Naive B cell (primary cell): ENCODE measurements around the gene ADRA2C. TPM values are rescaled to one million over a fixed set of nuclear protein-coding genes. Genes with fewer than 3 reads are reported as not detected.

Experiments used
- ATAC-seq, 2 donors: fragments of 150-1000 bp; cut with Tn5 transposase; 2 replicates each; pipeline ENCODE4 v1.10.0; 2021; ENCODE audit warnings: low read depth in 2 of 2, mild to moderate bottlenecking in 2 of 2, moderate library complexity in 2 of 2
- DNase-seq: peaks from one replicate; pipeline ENCODE4 v3.0.0; 2022
- H3K27ac Mint-ChIP-seq, 6 donors: one replicate each; pipeline ENCODE4 v1.8.0; 2020 to 2022; ENCODE audit warnings: mild to moderate bottlenecking in 6 of 6, mixed read lengths in 6 of 6, moderate library complexity in 5 of 6, inconsistent platforms in 2 of 6
- H3K27me3 Mint-ChIP-seq, 3 donors: one replicate each; pipeline ENCODE4 v1.8.0; 2021 to 2022; ENCODE audit warnings: mixed read lengths in 3 of 3, mild to moderate bottlenecking in 1 of 3
- H3K36me3 Mint-ChIP-seq, 2 donors: one replicate each; pipeline ENCODE4 v1.8.0; 2020 to 2022; ENCODE audit warnings: mixed read lengths in 2 of 2, inconsistent platforms in 1 of 2, mild to moderate bottlenecking in 1 of 2
- H3K4me1 Mint-ChIP-seq, 3 donors: one replicate each; pipeline ENCODE4 v1.8.0; 2020 to 2022; ENCODE audit warnings: mixed read lengths in 3 of 3, inconsistent platforms in 1 of 3, mild to moderate bottlenecking in 1 of 3, moderate library complexity in 1 of 3
- H3K4me3 Mint-ChIP-seq, 8 donors: one replicate each; pipeline ENCODE4 v1.8.0; 2020 to 2022; ENCODE audit warnings: mild to moderate bottlenecking in 8 of 8, mixed read lengths in 8 of 8, moderate library complexity in 8 of 8, inconsistent platforms in 2 of 8
- H3K9me3 Mint-ChIP-seq, 7 donors: one replicate each; pipeline ENCODE4 v1.8.0; 2020 to 2022; ENCODE audit warnings: mixed read lengths in 7 of 7, mild to moderate bottlenecking in 5 of 7, inconsistent platforms in 2 of 7, moderate library complexity in 1 of 7
- polyA plus RNA-seq, 6 donors: library from polyadenylated mRNA; unstranded; fragments of 300-500 nt; fragmentation: Illumina TruSeq; gene quantifications; one replicate each; pipeline ENCODE4 v1.2.3, GENCODE V29; 2021; ENCODE audit warnings: low read depth in 6 of 6

ADRA2C gene
- polyA plus RNA-seq, 6 donors from 2014 or later, result not detected

- peaks cover 8 to 44% (median 23%) of the 10 kb centered on the region in 3 donors for H3K27me3 Mint-ChIP-seq
These were observed 23.9 kb downstream of the ADRA2C start for GRCh38 chr4:3790006-3790561.

GRCh38 chr4:3791256-3791655 lies 25.1 kb downstream of the ADRA2C start:
- Mint-ChIP-seq H3K4me3 (no peak overlapping the region), H3K4me1 (peaks cover 0 to 3% (median 1%) of the 10 kb centered on the region in 3 donors), H3K9me3 (peaks cover 6 to 28% (median 23%) of the 10 kb centered on the region in 7 donors), H3K27ac (no peak overlapping the region), H3K36me3 (peaks cover 0 to 10% of the 10 kb centered on the region in 2 donors), H3K27me3 (peaks cover 8 to 44% (median 23%) of the 10 kb centered on the region in 3 donors)
- ATAC-seq (no peak), DNase-seq (no peak)

More at GRCh38 chr4:3790006-3790561, 23.9 kb downstream of the ADRA2C start:
- H3K27ac Mint-ChIP-seq, result no peak overlapping the region
- ATAC-seq, result no peak
- peaks cover 0 to 3% (median 1%) of the 10 kb centered on the region in 3 donors for H3K4me1 Mint-ChIP-seq
- H3K36me3 Mint-ChIP-seq, result peaks cover 0 to 7% of the 10 kb centered on the region in 2 donors
- H3K9me3 Mint-ChIP-seq, result peaks cover 4 to 18% (median 13%) of the 10 kb centered on the region in 7 donors
- no peak for DNase-seq
- no peak overlapping the region for H3K4me3 Mint-ChIP-seq

GRCh38 chr4:3791910-3792542 lies 25.8 kb downstream of the ADRA2C start:
- Mint-ChIP-seq H3K27ac (peak overlapping the region in 1 of 6 donors; percentile 64), H3K36me3 (peaks cover 0 to 10% of the 10 kb centered on the region in 2 donors), H3K4me3 (no peak overlapping the region), H3K4me1 (peaks cover 0 to 3% (median 1%) of the 10 kb centered on the region in 3 donors), H3K9me3 (peaks cover 13 to 35% (median 28%) of the 10 kb centered on the region in 7 donors), H3K27me3 (peaks cover 8 to 44% (median 23%) of the 10 kb centered on the region in 3 donors)
- ATAC-seq, result no peak
- DNase-seq, result no peak

- H3K36me3 Mint-ChIP-seq, result peaks cover 0 to 10% of the 10 kb centered on the region in 2 donors
- peaks cover 0 to 3% (median 1%) of the 10 kb centered on the region in 3 donors for H3K4me1 Mint-ChIP-seq
- DNase-seq, result no peak
- peak overlapping the region in 1 of 8 donors; percentile 57 for H3K4me3 Mint-ChIP-seq
- H3K27ac Mint-ChIP-seq, result no peak overlapping the region
- H3K9me3 Mint-ChIP-seq, result peaks cover 13 to 41% (median 28%) of the 10 kb centered on the region in 7 donors
- no peak for ATAC-seq
- H3K27me3 Mint-ChIP-seq, result peaks cover 8 to 41% (median 29%) of the 10 kb centered on the region in 3 donors
These were observed 26.6 kb downstream of the ADRA2C start for GRCh38 chr4:3792813-3793212.

- no peak overlapping the region for H3K4me3 Mint-ChIP-seq
- H3K9me3 Mint-ChIP-seq, result peaks cover 13 to 44% (median 28%) of the 10 kb centered on the region in 7 donors
- H3K4me1 Mint-ChIP-seq, result peaks cover 0 to 3% (median 1%) of the 10 kb centered on the region in 3 donors
- ATAC-seq (no peak), DNase-seq (no peak)
- peaks cover 0 to 10% of the 10 kb centered on the region in 2 donors for H3K36me3 Mint-ChIP-seq
- H3K27ac Mint-ChIP-seq, result no peak overlapping the region
- peaks cover 8 to 38% (median 24%) of the 10 kb centered on the region in 3 donors for H3K27me3 Mint-ChIP-seq
These were observed 27.4 kb downstream of the ADRA2C start for GRCh38 chr4:3793545-3793944.

- H3K27ac Mint-ChIP-seq, result no peak overlapping the region
- peaks cover 4 to 19% (median 6%) of the 10 kb centered on the region in 3 donors for H3K27me3 Mint-ChIP-seq
- ATAC-seq (no peak), DNase-seq (no peak)
- peaks cover 13 to 45% (median 26%) of the 10 kb centered on the region in 7 donors for H3K9me3 Mint-ChIP-seq
- no peak overlapping the region for H3K4me3 Mint-ChIP-seq
- H3K36me3 Mint-ChIP-seq, result peaks cover 0 to 10% of the 10 kb centered on the region in 2 donors
- H3K4me1 Mint-ChIP-seq, result no peaks in the 10 kb centered on the region
These were observed 30.8 kb downstream of the ADRA2C start for GRCh38 chr4:3796960-3797359.

- no peaks in the 10 kb centered on the region for H3K4me1 Mint-ChIP-seq
- no peak for ATAC-seq
These were observed 31.9 kb downstream of the ADRA2C start for GRCh38 chr4:3797831-3798790.

GRCh38 chr4:3799496-3799895 lies 33.3 kb downstream of the ADRA2C start:
- H3K4me3 Mint-ChIP-seq, result no peak overlapping the region
- peaks cover 11 to 33% (median 21%) of the 10 kb centered on the region in 7 donors for H3K9me3 Mint-ChIP-seq
- peaks cover 0 to 2% (median 0%) of the 10 kb centered on the region in 3 donors for H3K4me1 Mint-ChIP-seq
- peaks cover 0 to 9% of the 10 kb centered on the region in 2 donors for H3K36me3 Mint-ChIP-seq
- peaks cover 4 to 24% (median 11%) of the 10 kb centered on the region in 3 donors for H3K27me3 Mint-ChIP-seq
- H3K27ac Mint-ChIP-seq, result no peak overlapping the region
- DNase-seq (no peak), ATAC-seq (no peak)

More at GRCh38 chr4:3797831-3798790, 31.9 kb downstream of the ADRA2C start:
- peaks cover 0 to 10% of the 10 kb centered on the region in 2 donors for H3K36me3 Mint-ChIP-seq
- no peak overlapping the region for H3K27ac Mint-ChIP-seq
- DNase-seq, result no peak
- H3K27me3 Mint-ChIP-seq, result peaks cover 4 to 17% (median 5%) of the 10 kb centered on the region in 3 donors
- peaks cover 13 to 43% (median 23%) of the 10 kb centered on the region in 7 donors for H3K9me3 Mint-ChIP-seq
- no peak overlapping the region for H3K4me3 Mint-ChIP-seq

GRCh38 chr4:3800351-3800750 lies 34.2 kb downstream of the ADRA2C start:
- peaks cover 4 to 26% (median 12%) of the 10 kb centered on the region in 3 donors for H3K27me3 Mint-ChIP-seq
- ATAC-seq (no peak), DNase-seq (no peak)
- no peak overlapping the region for H3K27ac Mint-ChIP-seq
- peaks cover 9 to 24% (median 14%) of the 10 kb centered on the region in 7 donors for H3K9me3 Mint-ChIP-seq
- H3K4me1 Mint-ChIP-seq, result peaks cover 0 to 2% (median 0%) of the 10 kb centered on the region in 3 donors
- peaks cover 0 to under 1% of the 10 kb centered on the region in 2 donors for H3K36me3 Mint-ChIP-seq
- H3K4me3 Mint-ChIP-seq, result no peak overlapping the region

- no peak overlapping the region for H3K4me3 Mint-ChIP-seq
- no peak overlapping the region for H3K27ac Mint-ChIP-seq
- peaks cover 0 to 2% (median 0%) of the 10 kb centered on the region in 3 donors for H3K4me1 Mint-ChIP-seq
- no peak for ATAC-seq
- no peaks in the 10 kb centered on the region for H3K36me3 Mint-ChIP-seq
- peaks cover 8 to 26% (median 12%) of the 10 kb centered on the region in 3 donors for H3K27me3 Mint-ChIP-seq
- DNase-seq, result no peak
- peaks cover under 1 to 14% (median 5%) of the 10 kb centered on the region in 7 donors for H3K9me3 Mint-ChIP-seq
These were observed 35.3 kb downstream of the ADRA2C start for GRCh38 chr4:3801521-3801920.

GRCh38 chr4:3801931-3802550 lies 35.9 kb downstream of the ADRA2C start:
- Mint-ChIP-seq H3K27ac (no peak overlapping the region), H3K36me3 (no peaks in the 10 kb centered on the region), H3K4me1 (peaks cover 0 to 2% (median 0%) of the 10 kb centered on the region in 3 donors), H3K27me3 (peaks cover 9 to 27% (median 13%) of the 10 kb centered on the region in 3 donors), H3K9me3 (peaks cover 0 to 10% (median under 1%) of the 10 kb centered on the region in 7 donors), H3K4me3 (no peak overlapping the region)
- no peak for DNase-seq
- ATAC-seq, result no peak

- Mint-ChIP-seq H3K36me3 (no peaks in the 10 kb centered on the region), H3K27me3 (peaks cover 9 to 29% (median 13%) of the 10 kb centered on the region in 3 donors), H3K27ac (no peak overlapping the region), H3K9me3 (peaks cover 0 to 3% (median 0%) of the 10 kb centered on the region in 7 donors), H3K4me3 (no peak overlapping the region), H3K4me1 (peaks cover 0 to 2% (median 0%) of the 10 kb centered on the region in 3 donors)
- no peak for ATAC-seq
- no peak for DNase-seq
These were observed 36.6 kb downstream of the ADRA2C start for GRCh38 chr4:3802571-3803474.
